Astrocyte (in vitro differentiated cells and primary cell): ENCODE data around the gene PYY.

Experiments used
- CTCF ChIP-seq: IDR thresholded peaks from 2 replicates; pipeline ENCODE4 v1.5.1; 2011; ENCODE audit warnings: low read depth, mild to moderate bottlenecking, inconsistent platforms, low read length, moderate library complexity; ENCODE audit not compliant: insufficient read depth
- EZH2 ChIP-seq: IDR thresholded peaks from 2 replicates; pipeline ENCODE4 v1.6.1; 2012; ENCODE audit warnings: mild to moderate bottlenecking, low read length, inconsistent platforms; ENCODE audit not compliant: insufficient read depth

- TF ChIP-seq CTCF: no peak
- no peak for TF ChIP-seq EZH2
These were observed 3.2 kb downstream of the PYY start for GRCh38 chr17:43950554-43950953.
